HEK293T (cell line): Measurements from ENCODE around the gene MTARC2.
"Not testable (repeated sequence)": the region's sequence is repeated elsewhere in the genome, so short reads cannot be mapped to it uniquely, and the experiment has no call there.

Experiments used
- BHLHE40 ChIP-seq: fragments of 450-650 bp; IDR thresholded peaks from 2 replicates; pipeline ENCODE4 v1.6.1; 2016; ENCODE audit warnings: mild to moderate bottlenecking, moderate library complexity, borderline replicate concordance
- FOXA1 ChIP-seq: fragments of 450-650 bp; IDR thresholded peaks from 2 replicates; pipeline ENCODE4 v1.6.1; 2016; ENCODE audit warnings: mild to moderate bottlenecking
- FOXM1 ChIP-seq: fragments of 450-650 bp; IDR thresholded peaks from 2 replicates; pipeline ENCODE4 v1.6.1; 2017; ENCODE audit warnings: mild to moderate bottlenecking, borderline replicate concordance
- HDGF ChIP-seq: fragments of 450-650 bp; IDR thresholded peaks from 2 replicates; pipeline ENCODE4 v1.6.1; 2017; ENCODE audit warnings: antibody characterized with exemption, borderline replicate concordance
- L3MBTL2 ChIP-seq: fragments of 450-650 bp; conservative IDR thresholded peaks from 2 replicates; pipeline ENCODE4 v1.6.1; 2016; ENCODE audit warnings: mild to moderate bottlenecking
- LEF1 ChIP-seq: fragments of 450-650 bp; IDR thresholded peaks from 2 replicates; pipeline ENCODE4 v1.6.1; 2017; ENCODE audit warnings: mild to moderate bottlenecking, borderline replicate concordance
- NFRKB ChIP-seq: fragments of 450-650 bp; IDR thresholded peaks from 2 replicates; pipeline ENCODE4 v1.6.1; 2016; ENCODE audit warnings: mild to moderate bottlenecking, moderate library complexity
- SP1 ChIP-seq: fragments of 450-650 bp; IDR thresholded peaks from 2 replicates; pipeline ENCODE4 v1.6.1; 2017
- SUZ12 ChIP-seq: fragments of 450-650 bp; IDR thresholded peaks from 2 replicates; pipeline ENCODE4 v1.6.1; 2016; ENCODE audit warnings: mild to moderate bottlenecking
- TARDBP ChIP-seq: fragments of 450-650 bp; IDR thresholded peaks from 2 replicates; pipeline ENCODE4 v1.6.1; 2016

- not testable (repeated sequence) for TF ChIP-seq SUZ12, SP1, L3MBTL2, NFRKB, TARDBP, LEF1, HDGF, FOXA1, FOXM1, BHLHE40
Measured at GRCh38 chr1:220736283-220736682, 11.8 kb upstream of the MTARC2 start.
